Activated CD4-positive, alpha-beta T cell treated with anti-CD3 and anti-CD28 coated beads, Interleukin-2, amount 50 U/mL, for 16 hours (primary cell): ENCODE results near the gene DUSP18.
A peak's percentile ranks its signal among the peaks of the same experiment; 100 is the strongest.
"Not testable (repeated sequence)": the region's sequence is repeated elsewhere in the genome, so short reads cannot be mapped to it uniquely, and the experiment has no call there.

Experiments used
- DNase-seq: peaks from one replicate; pipeline ENCODE4 v3.0.0-alpha.2; 2020

DUSP18 gene

GRCh38 chr22:30676565-30676964 lies 8.9 kb upstream of the DUSP18 start:
- not testable (repeated sequence) for DNase-seq

- no peak for DNase-seq
Observed at GRCh38 chr22:30675436-30675835, 7.8 kb upstream of the DUSP18 start.

- DNase-seq = no peak
Observed at GRCh38 chr22:30674482-30674881, 6.8 kb upstream of the DUSP18 start.

- no peak for DNase-seq
Observed at GRCh38 chr22:30673136-30673535, 5.5 kb upstream of the DUSP18 start.

GRCh38 chr22:30671071-30671470 lies 3.4 kb upstream of the DUSP18 start:
- no peak for DNase-seq

GRCh38 chr22:30668386-30668710 lies 673 bp upstream of the DUSP18 start:
- DNase-seq = no peak

GRCh38 chr22:30667107-30667493 lies 575 bp downstream of the DUSP18 start:
- DNase-seq = no peak

GRCh38 chr22:30665786-30666185 lies 1.9 kb downstream of the DUSP18 start:
- no peak for DNase-seq

GRCh38 chr22:30665266-30665665 lies 2.4 kb downstream of the DUSP18 start:
- no peak for DNase-seq

GRCh38 chr22:30664798-30665197 lies 2.9 kb downstream of the DUSP18 start:
- no peak for DNase-seq

GRCh38 chr22:30662040-30662439 lies 5.6 kb downstream of the DUSP18 start:
- DNase-seq = no peak

- DNase-seq = no peak
Observed at GRCh38 chr22:30655532-30655931, 12.1 kb downstream of the DUSP18 start.

- DNase-seq = no peak
Observed at GRCh38 chr22:30654361-30654760, 13.3 kb downstream of the DUSP18 start.

GRCh38 chr22:30652852-30653251 lies 14.8 kb downstream of the DUSP18 start:
- DNase-seq = no peak

GRCh38 chr22:30650508-30651116 lies 17.1 kb downstream of the DUSP18 start:
- DNase-seq = no peak

- DNase-seq = peak; percentile 89
Observed at GRCh38 chr22:30649430-30650007, 18.2 kb downstream of the DUSP18 start.

GRCh38 chr22:30648825-30649224 lies 18.9 kb downstream of the DUSP18 start:
- no peak for DNase-seq

GRCh38 chr22:30647536-30647935 lies 20.1 kb downstream of the DUSP18 start:
- DNase-seq = no peak

- DNase-seq = no peak
Observed at GRCh38 chr22:30646518-30647160, 21.0 kb downstream of the DUSP18 start.

GRCh38 chr22:30643055-30643875 lies 24.4 kb downstream of the DUSP18 start:
- no peak for DNase-seq

- no peak for DNase-seq
Observed at GRCh38 chr22:30640839-30641430, 26.7 kb downstream of the DUSP18 start.

GRCh38 chr22:30640361-30640760 lies 27.3 kb downstream of the DUSP18 start:
- DNase-seq = no peak

GRCh38 chr22:30637701-30638114 lies 30.0 kb downstream of the DUSP18 start:
- DNase-seq = no peak
